Body of pancreas (tissue), 4 donors: ENCODE measurements around the gene HPSE2. TPM values are rescaled to one million over a fixed set of nuclear protein-coding genes. Genes with fewer than 3 reads are reported as not detected.

Experiments used
- ATAC-seq: fragments of 150-250 bp; one replicate; pipeline ENCODE4 v1.9.1; 2016
- DNase-seq, 4 donors: peaks; one replicate each; pipeline ENCODE4 v3.0.0-alpha.2; 2019
- H3K27ac ChIP-seq, 4 donors: fragments of 200-600 bp; sonication (generic); 1 replicate in 3 of 4; 2 replicates in 1 of 4; pipeline versions ENCODE4 v1.5.1 to v1.6.1; 2016 to 2019; ENCODE audit warnings: mild to moderate bottlenecking in 1 of 4, mixed read lengths in 1 of 4, moderate library complexity in 1 of 4
- H3K27me3 ChIP-seq, 2 donors: fragments of 200-600 bp; sonication (generic); one replicate each; pipeline ENCODE4 v1.6.0; 2016; ENCODE audit warnings: mild to moderate bottlenecking in 1 of 2
- H3K36me3 ChIP-seq, 2 donors: fragments of 200-600 bp; sonication (generic); replicated peaks in 1 of 2; 2 replicates each; pipeline ENCODE4 v1.5.1; 2016; ENCODE audit warnings: low read depth in 2 of 2; ENCODE audit not compliant: insufficient read depth in 1 of 2
- H3K4me1 ChIP-seq: fragments of 200-600 bp; sonication (generic); one replicate; pipeline ENCODE4 v1.6.0; 2016
- H3K4me3 ChIP-seq, 2 donors: fragments of 200-600 bp; sonication (generic); 1 replicate in 1 of 2; 2 replicates in 1 of 2; pipeline ENCODE4 v1.5.1; 2016 to 2019
- H3K9me3 ChIP-seq, 3 donors: fragments of 200-600 bp; sonication (generic); 1 replicate in 2 of 3; 2 replicates in 1 of 3; pipeline ENCODE4 v1.5.1; 2016
- CTCF ChIP-seq, 7 experiments: fragments of 450-650 bp in 4 of 7; fragments of 200-600 bp in 3 of 7; sonication (generic) in 3 of 7; IDR thresholded peaks; one replicate each; pipeline ENCODE4 v1.5.1; 2016 to 2019; ENCODE audit warnings: antibody characterized with exemption in 7 of 7
- POLR2A ChIP-seq, 3 donors: fragments of 450-650 bp; IDR thresholded peaks; one replicate each; pipeline ENCODE4 v1.6.1; 2016; ENCODE audit warnings: antibody characterized with exemption in 3 of 3, mild to moderate bottlenecking in 2 of 3
- WGBS, 2 donors: methylation state at CpG; one replicate each; pipeline ENCODE4 v1.1.5; 2017; 5-methylcytosine and 5-hydroxymethylcytosine counted together
- intact Hi-C: fragments of 100-400 bp; cut with DNase I; formaldehyde crosslinking; loops from one replicate; pipeline ENCODE4 v1.15.1; 2023
- total RNA-seq, 2 donors: library from RNA; depleted of rRNA; stranded (reverse); fragments of >200 nt; gene quantifications; one replicate each; pipeline ENCODE4 v1.1.0, GENCODE V29; 2016

The HPSE2 gene
- total RNA-seq, 2 donors from 2014 or later: not detected

DNA sequence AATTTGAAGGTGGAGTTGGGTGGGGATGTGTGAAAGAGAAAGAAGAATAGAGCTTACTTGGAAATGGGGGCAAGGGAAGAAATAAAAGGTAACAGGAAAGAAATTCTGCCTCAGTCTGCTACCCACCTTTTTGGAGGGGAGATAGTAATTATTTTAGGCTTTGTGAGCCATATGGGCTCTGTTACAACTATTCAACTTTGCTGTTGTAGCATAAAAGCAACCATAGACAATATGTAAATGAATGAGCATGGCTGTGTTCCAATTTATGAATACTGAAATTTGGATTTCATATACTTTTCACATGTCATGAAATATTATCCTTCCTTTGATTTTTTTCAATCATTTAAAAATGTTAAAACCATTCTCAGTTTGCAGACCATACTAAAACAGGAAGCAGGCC lies 176.9 kb downstream of the HPSE2 start:
- TF ChIP-seq POLR2A (IDR thresholded peaks at IDR 0.05) (no peak), CTCF (IDR thresholded peaks at IDR 0.05) (no peak)
- Histone ChIP-seq H3K36me3 (no peaks in the 10 kb centered on the region), H3K27ac (no peak overlapping the region), H3K4me3 (no peak overlapping the region), H3K9me3 (no peaks in the 10 kb centered on the region), H3K4me1 (no peaks in the 10 kb centered on the region), H3K27me3 (no peaks in the 10 kb centered on the region)
- intact Hi-C loops: no loop called here
- no peak for DNase-seq
- ATAC-seq: no peak

DNA sequence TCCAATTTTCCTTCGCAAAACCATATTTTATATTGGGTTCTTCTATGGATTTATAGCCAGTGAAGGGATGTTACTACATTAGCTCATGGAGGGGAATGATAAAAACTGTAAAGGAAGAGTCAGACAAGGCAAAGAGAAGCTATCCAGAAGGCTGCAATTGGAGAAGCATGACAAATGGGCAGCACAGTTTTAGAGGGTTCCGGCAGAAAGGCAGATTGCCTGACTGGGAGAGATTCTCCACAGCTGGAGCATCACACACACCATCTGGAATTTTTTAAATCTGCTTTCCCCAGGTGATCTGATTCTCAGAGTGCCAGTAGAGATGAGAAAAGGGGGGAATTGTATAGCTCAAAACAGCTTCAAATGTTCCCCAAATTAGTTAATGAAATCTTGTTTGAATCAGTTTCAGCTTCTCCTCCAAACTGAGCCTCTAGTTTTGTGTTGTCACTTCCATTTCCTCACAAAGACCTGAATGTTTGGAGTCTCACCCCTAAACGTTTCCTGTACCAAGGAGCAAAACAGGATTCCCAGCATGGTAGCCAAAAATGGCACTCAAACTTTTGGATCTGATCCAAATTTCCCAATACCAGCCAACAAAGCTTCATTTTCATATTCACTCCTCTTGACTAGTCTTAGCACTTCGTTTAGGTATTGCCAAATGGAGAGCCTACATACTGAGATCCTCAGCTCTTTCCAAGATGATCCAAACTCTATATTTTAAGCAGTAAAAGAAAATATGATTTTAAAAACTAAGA lies 177.5 kb downstream of the HPSE2 start:
- DNase-seq (no peak), ATAC-seq (no peak)
- no peak overlapping the region for H3K27ac ChIP-seq

GRCh38 chr10:99045671-99046070 lies 190.0 kb downstream of the HPSE2 start:
- no peak for ATAC-seq
- no peak for DNase-seq
- peaks cover 0 to 9% (median 0%) of the 10 kb centered on the region in 3 donors for H3K9me3 ChIP-seq
- H3K27me3 ChIP-seq: no peaks in the 10 kb centered on the region
- no peaks in the 10 kb centered on the region for H3K4me1 ChIP-seq
- no peak overlapping the region for H3K4me3 ChIP-seq
- TF ChIP-seq CTCF (IDR thresholded peaks at IDR 0.05): no peak
- TF ChIP-seq POLR2A (IDR thresholded peaks at IDR 0.05): no peak
- no peak overlapping the region for H3K27ac ChIP-seq
- no peaks in the 10 kb centered on the region for H3K36me3 ChIP-seq
- intact Hi-C loops: no loop called here

More for the DNA sequence above, 177.5 kb downstream of the HPSE2 start:
- Histone ChIP-seq H3K4me1 (no peaks in the 10 kb centered on the region), H3K4me3 (no peak overlapping the region), H3K9me3 (no peaks in the 10 kb centered on the region), H3K36me3 (no peaks in the 10 kb centered on the region), H3K27me3 (no peaks in the 10 kb centered on the region)
- WGBS, 2 donors: 53 to 58% methylated on average over 4 of the region's 4 CpGs
- intact Hi-C loops: no loop called here
- TF ChIP-seq CTCF (IDR thresholded peaks at IDR 0.05) (no peak), POLR2A (IDR thresholded peaks at IDR 0.05) (no peak)

DNA sequence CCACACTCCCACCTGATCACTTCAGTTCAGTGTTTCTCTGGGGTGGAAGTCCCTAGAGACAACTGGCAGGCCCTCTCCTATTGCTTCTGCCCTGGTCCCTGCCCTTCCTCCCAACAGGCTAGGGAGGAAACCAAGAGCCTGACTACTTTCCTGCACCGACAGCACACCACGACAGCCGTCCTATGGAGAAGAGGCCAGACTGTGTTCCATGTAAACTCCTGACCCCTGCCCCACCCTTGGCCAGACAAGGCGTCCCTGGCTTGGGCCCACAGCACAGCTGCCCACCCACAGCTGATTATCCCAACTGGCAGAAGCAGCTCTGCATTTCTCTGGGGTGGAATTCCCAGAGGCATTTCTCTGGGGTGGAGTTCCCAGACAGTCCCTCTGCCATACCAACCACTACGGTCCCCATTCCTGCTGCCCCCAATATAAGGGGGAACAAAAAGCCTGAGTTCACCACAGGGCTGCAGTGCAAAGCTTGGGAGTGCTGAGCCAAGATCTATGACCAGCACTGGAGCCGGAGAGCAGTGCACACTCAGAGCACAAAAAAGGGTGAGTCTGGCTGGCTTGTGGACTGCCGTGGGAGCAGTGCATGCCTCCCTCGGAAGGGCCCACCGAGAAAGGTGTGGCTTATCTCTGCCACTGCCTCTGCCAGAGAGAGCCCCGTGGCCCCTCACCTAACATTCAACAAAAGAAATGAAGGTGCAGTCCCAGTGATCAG lies 193.4 kb downstream of the HPSE2 start:
- DNase-seq (no peak), ATAC-seq (no peak)
- peaks cover 0 to 9% (median 0%) of the 10 kb centered on the region in 3 donors for H3K9me3 ChIP-seq
- intact Hi-C loops: no loop called here
- H3K4me1 ChIP-seq: no peaks in the 10 kb centered on the region
- no peak for TF ChIP-seq POLR2A (IDR thresholded peaks at IDR 0.05)
- no peak for TF ChIP-seq CTCF (IDR thresholded peaks at IDR 0.05)
- H3K27ac ChIP-seq: no peak overlapping the region
- no peaks in the 10 kb centered on the region for H3K36me3 ChIP-seq
- 74 to 86% methylated on average over 4 to 10 of the region's 10 CpGs for WGBS, 2 donors
- no peaks in the 10 kb centered on the region for H3K27me3 ChIP-seq
- no peak overlapping the region for H3K4me3 ChIP-seq
